Central memory CD8-positive, alpha-beta T cell (primary cell): ENCODE measurements around the gene ARHGAP28.

Experiments
- ATAC-seq: fragments of 150-1000 bp; cut with Tn5 transposase; replicated peaks from 2 replicates; pipeline ENCODE4 v1.10.0; 2022; ENCODE audit warnings: mild to moderate bottlenecking, moderate FRiP score, moderate number of reproducible peaks; ENCODE audit not compliant: poor library complexity, severe bottlenecking; ENCODE audit errors: extremely low read depth
- DNase-seq, 2 donors: peaks; one replicate each; pipeline ENCODE4 v3.0.0; 2021; ENCODE audit warnings: low spot score in 2 of 2
- H3K27ac Mint-ChIP-seq: one replicate; pipeline ENCODE4 v1.8.0; 2022; ENCODE audit warnings: low read depth, mild to moderate bottlenecking, moderate library complexity, mixed read lengths
- H3K27me3 Mint-ChIP-seq: one replicate; pipeline ENCODE4 v1.8.0; 2022; ENCODE audit warnings: mixed read lengths
- H3K36me3 Mint-ChIP-seq: one replicate; pipeline ENCODE4 v1.8.0; 2022; ENCODE audit warnings: mild to moderate bottlenecking, moderate library complexity, mixed read lengths; ENCODE audit not compliant: insufficient read depth
- H3K4me1 Mint-ChIP-seq: one replicate; pipeline ENCODE4 v1.8.0; 2022; ENCODE audit warnings: mixed read lengths
- H3K4me3 Mint-ChIP-seq: one replicate; pipeline ENCODE4 v1.8.0; 2022; ENCODE audit warnings: mild to moderate bottlenecking, moderate library complexity, mixed read lengths
- H3K9me3 Mint-ChIP-seq: one replicate; pipeline ENCODE4 v1.8.0; 2022; ENCODE audit warnings: mixed read lengths

The ARHGAP28 gene

GRCh38 chr18:6719910-6720683 lies 9.4 kb upstream of the ARHGAP28 start:
- Mint-ChIP-seq H3K9me3 (peaks cover 19% of the 10 kb centered on the region), H3K4me3 (no peak overlapping the region), H3K27ac (no peak overlapping the region), H3K27me3 (no peaks in the 10 kb centered on the region), H3K36me3 (no peaks in the 10 kb centered on the region), H3K4me1 (no peaks in the 10 kb centered on the region)
- no peak for ATAC-seq
- no peak for DNase-seq

- Mint-ChIP-seq H3K9me3 (peaks cover 13% of the 10 kb centered on the region), H3K4me1 (no peaks in the 10 kb centered on the region), H3K27me3 (no peaks in the 10 kb centered on the region), H3K27ac (no peak overlapping the region), H3K4me3 (no peak overlapping the region), H3K36me3 (no peaks in the 10 kb centered on the region)
- DNase-seq (no peak), ATAC-seq (no peak)
These were observed 7.8 kb upstream of the ARHGAP28 start for GRCh38 chr18:6721755-6722154.

GRCh38 chr18:6722690-6723089 lies 6.8 kb upstream of the ARHGAP28 start:
- Mint-ChIP-seq H3K4me1 (no peaks in the 10 kb centered on the region), H3K27me3 (no peaks in the 10 kb centered on the region), H3K9me3 (peaks cover 17% of the 10 kb centered on the region), H3K36me3 (no peaks in the 10 kb centered on the region), H3K4me3 (no peak overlapping the region), H3K27ac (no peak overlapping the region)
- DNase-seq: no peak
- no peak for ATAC-seq

- Mint-ChIP-seq H3K36me3 (no peaks in the 10 kb centered on the region), H3K27me3 (peaks cover 9% of the 10 kb centered on the region), H3K9me3 (peaks cover 12% of the 10 kb centered on the region), H3K4me3 (no peak overlapping the region), H3K27ac (no peak overlapping the region), H3K4me1 (no peaks in the 10 kb centered on the region)
- ATAC-seq (no peak), DNase-seq (no peak)
These were observed 5.2 kb upstream of the ARHGAP28 start for GRCh38 chr18:6724331-6724730.

GRCh38 chr18:6728331-6728730 lies 1.2 kb upstream of the ARHGAP28 start:
- no peaks in the 10 kb centered on the region for H3K4me1 Mint-ChIP-seq
- H3K27me3 Mint-ChIP-seq: peaks cover 9% of the 10 kb centered on the region
- ATAC-seq (no peak), DNase-seq (no peak)
- no peak overlapping the region for H3K27ac Mint-ChIP-seq
- H3K4me3 Mint-ChIP-seq: no peak overlapping the region
- H3K36me3 Mint-ChIP-seq: no peaks in the 10 kb centered on the region
- peaks cover 7% of the 10 kb centered on the region for H3K9me3 Mint-ChIP-seq

GRCh38 chr18:6728809-6729246 lies 688 bp upstream of the ARHGAP28 start:
- ATAC-seq (no peak), DNase-seq (no peak)
- Mint-ChIP-seq H3K27me3 (peaks cover 9% of the 10 kb centered on the region), H3K36me3 (no peaks in the 10 kb centered on the region), H3K4me1 (no peaks in the 10 kb centered on the region), H3K9me3 (peaks cover 7% of the 10 kb centered on the region), H3K27ac (no peak overlapping the region), H3K4me3 (peak overlapping the region; percentile 34)

GRCh38 chr18:6730416-6731221 lies 1.1 kb downstream of the ARHGAP28 start:
- H3K36me3 Mint-ChIP-seq: no peaks in the 10 kb centered on the region
- ATAC-seq: no peak
- peaks cover 7% of the 10 kb centered on the region for H3K9me3 Mint-ChIP-seq
- H3K27me3 Mint-ChIP-seq: peaks cover 9% of the 10 kb centered on the region
- no peak overlapping the region for H3K27ac Mint-ChIP-seq
- H3K4me1 Mint-ChIP-seq: no peaks in the 10 kb centered on the region
- no peak overlapping the region for H3K4me3 Mint-ChIP-seq
- no peak for DNase-seq

GRCh38 chr18:6731222-6731596 lies 1.7 kb downstream of the ARHGAP28 start:
- H3K36me3 Mint-ChIP-seq: no peaks in the 10 kb centered on the region
- peaks cover 9% of the 10 kb centered on the region for H3K27me3 Mint-ChIP-seq
- ATAC-seq (no peak), DNase-seq (no peak)
- H3K9me3 Mint-ChIP-seq: peaks cover 7% of the 10 kb centered on the region
- H3K27ac Mint-ChIP-seq: no peak overlapping the region
- H3K4me1 Mint-ChIP-seq: no peaks in the 10 kb centered on the region
- H3K4me3 Mint-ChIP-seq: no peak overlapping the region

GRCh38 chr18:6732952-6733351 lies 3.4 kb downstream of the ARHGAP28 start:
- no peaks in the 10 kb centered on the region for H3K36me3 Mint-ChIP-seq
- peaks cover 9% of the 10 kb centered on the region for H3K27me3 Mint-ChIP-seq
- H3K27ac Mint-ChIP-seq: no peak overlapping the region
- no peak overlapping the region for H3K4me3 Mint-ChIP-seq
- H3K4me1 Mint-ChIP-seq: no peaks in the 10 kb centered on the region
- DNase-seq (no peak), ATAC-seq (no peak)
- H3K9me3 Mint-ChIP-seq: no peaks in the 10 kb centered on the region

GRCh38 chr18:6733758-6734157 lies 4.2 kb downstream of the ARHGAP28 start:
- H3K36me3 Mint-ChIP-seq: no peaks in the 10 kb centered on the region
- no peak overlapping the region for H3K27ac Mint-ChIP-seq
- DNase-seq (no peak), ATAC-seq (no peak)
- no peaks in the 10 kb centered on the region for H3K4me1 Mint-ChIP-seq
- no peaks in the 10 kb centered on the region for H3K9me3 Mint-ChIP-seq
- no peak overlapping the region for H3K4me3 Mint-ChIP-seq
- peaks cover 6% of the 10 kb centered on the region for H3K27me3 Mint-ChIP-seq

- no peak for ATAC-seq
- Mint-ChIP-seq H3K4me3 (no peak overlapping the region), H3K9me3 (no peaks in the 10 kb centered on the region), H3K4me1 (no peaks in the 10 kb centered on the region), H3K27me3 (no peaks in the 10 kb centered on the region), H3K27ac (no peak overlapping the region), H3K36me3 (no peaks in the 10 kb centered on the region)
- no peak for DNase-seq
These were observed 5.4 kb downstream of the ARHGAP28 start for GRCh38 chr18:6734726-6735430.

- Mint-ChIP-seq H3K27ac (no peak overlapping the region), H3K27me3 (no peaks in the 10 kb centered on the region), H3K36me3 (peaks cover 3% of the 10 kb centered on the region), H3K4me1 (no peaks in the 10 kb centered on the region), H3K4me3 (no peak overlapping the region), H3K9me3 (peaks cover 12% of the 10 kb centered on the region)
- no peak for DNase-seq
- ATAC-seq: no peak
These were observed 8.3 kb downstream of the ARHGAP28 start for GRCh38 chr18:6737833-6738232.
